ENCODE data around the gene ADPRHL1. TPM values are rescaled to one million over a fixed set of nuclear protein-coding genes. Genes with fewer than 3 reads are reported as not detected.

Gene ADPRHL1
- total RNA-seq, 1 experiment from 2014 or later: 2.7 TPM

- Histone ChIP-seq H4K5ac (ENCODE audit: insufficient read length, low read depth, low read length) (no peak overlapping the region), H2BK5ac (ENCODE audit: insufficient read length, low read length) (no peak overlapping the region), H3K18ac (ENCODE audit: insufficient read length, low read depth, low read length) (no peak overlapping the region), H3K9ac (ENCODE audit: extremely low read depth, insufficient read length, low read length) (no peak overlapping the region), H3T11ph (ENCODE audit: low read length) (no peak overlapping the region), H2AK5ac (ENCODE audit: insufficient read length, low read length) (no peak overlapping the region), H2BK120ac (ENCODE audit: low read depth, low read length, poor library complexity, severe bottlenecking) (no peak overlapping the region), H4K8ac (replicated peaks; ENCODE audit: insufficient read length, low read depth, low read length) (no peak overlapping the region), H3K79me1 (ENCODE audit: insufficient read depth, low read depth, low read length, poor library complexity, severe bottlenecking) (no peaks in the 10 kb centered on the region), H2BK12ac (ENCODE audit: insufficient read length, low read depth, low read length) (no peak overlapping the region), H3K4me1 (ENCODE audit: insufficient read depth, low read length) (peaks cover 9% of the 10 kb centered on the region), H2BK15ac (ENCODE audit: low read depth, low read length) (no peak overlapping the region), H3K23ac (ENCODE audit: insufficient read length, low read depth, low read length) (no peak overlapping the region), H3K14ac (ENCODE audit: insufficient read depth, low read length) (no peak overlapping the region), H4K91ac (ENCODE audit: insufficient read length, low read depth, low read length) (no peak overlapping the region), H3K4ac (ENCODE audit: low read depth, low read length) (no peak overlapping the region), H2BK20ac (ENCODE audit: low read depth, low read length, poor library complexity, severe bottlenecking) (no peak overlapping the region), H3K79me2 (ENCODE audit: insufficient read depth, low read length) (no peaks in the 10 kb centered on the region), H3K27me3 (ENCODE audit: insufficient read depth, low read length) (no peaks in the 10 kb centered on the region), H3K4me2 (ENCODE audit: insufficient read depth, insufficient read length, low read length) (no peak overlapping the region), H3K27ac (ENCODE audit: insufficient read length, low read depth, low read length) (no peak overlapping the region), H3K9me3 (ENCODE audit: control insufficient read depth, low read depth, low read length) (peaks cover 17% of the 10 kb centered on the region), H4K20me1 (ENCODE audit: control insufficient read depth, insufficient read depth, insufficient read length) (no peaks in the 10 kb centered on the region), H3K56ac (ENCODE audit: insufficient read length, low read depth, low read length) (no peak overlapping the region), H3K23me2 (ENCODE audit: insufficient read length, low read depth, low read length, poor library complexity, severe bottlenecking) (no peaks in the 10 kb centered on the region), H2AFZ (ENCODE audit: low read length) (no peak overlapping the region)
- no peak overlapping the region for H3K27ac Mint-ChIP-seq
- H3K9me3 Mint-ChIP-seq: peaks cover 77 to 81% of the 10 kb centered on the region in 2 experiments
- peaks cover 28% of the 10 kb centered on the region for H3K27me3 Mint-ChIP-seq (ENCODE audit: low read depth)
- no CpG with 5 or more reads among the region's 1 CpG for WGBS (ENCODE audit: extremely low coverage, insufficient read length, low lambda C conversion rate)
- H3K36me3 Mint-ChIP-seq (ENCODE audit: insufficient read depth in 1 of 3, low read depth in 3 of 3): peaks cover 53 to 75% (median 60%) of the 10 kb centered on the region in 3 experiments
- TF ChIP-seq CTCF (conservative IDR thresholded peaks at IDR 0.05): no peak
- no peak for DNase-seq
- H3K4me1 Mint-ChIP-seq: peaks cover 16 to 18% of the 10 kb centered on the region in 2 experiments
- no peak overlapping the region for H3K4me3 Mint-ChIP-seq
Measured at GRCh38 chr13:113387396-113387795, 65.9 kb downstream of the ADPRHL1 start.
